Muscle layer of duodenum (tissue), 2 donors: ENCODE results near the gene IQGAP3.

ENCODE experiments used
- H3K27ac ChIP-seq: one replicate; pipeline ENCODE4 v1.7.0; 2013; ENCODE audit warnings: mild to moderate bottlenecking, low read length
- H3K27me3 ChIP-seq: one replicate; pipeline ENCODE4 v1.7.0; 2013; ENCODE audit warnings: low read depth, mild to moderate bottlenecking, control low read depth, low read length
- H3K36me3 ChIP-seq, 2 donors: one replicate each; pipeline ENCODE4 v1.7.0; 2013; ENCODE audit warnings: low read length in 2 of 2, control low read depth in 1 of 2, mild to moderate bottlenecking in 1 of 2; ENCODE audit not compliant: insufficient read depth in 2 of 2, control insufficient read depth in 1 of 2
- H3K4me1 ChIP-seq, 2 donors: one replicate each; pipeline ENCODE4 v1.7.0; 2013; ENCODE audit warnings: low read length in 2 of 2, mild to moderate bottlenecking in 2 of 2, control low read depth in 1 of 2, moderate library complexity in 1 of 2; ENCODE audit not compliant: insufficient read depth in 2 of 2, control insufficient read depth in 1 of 2
- H3K4me3 ChIP-seq, 2 donors: one replicate each; pipeline ENCODE4 v1.7.0; 2013; ENCODE audit warnings: low read length in 2 of 2, low read depth in 1 of 2, mild to moderate bottlenecking in 1 of 2
- H3K9me3 ChIP-seq, 2 donors: one replicate each; pipeline ENCODE4 v1.7.0; 2013; ENCODE audit warnings: low read length in 2 of 2, control low read depth in 1 of 2, mild to moderate bottlenecking in 1 of 2; ENCODE audit not compliant: control insufficient read depth in 1 of 2
- donor health status: healthy.

IQGAP3 gene

DNA sequence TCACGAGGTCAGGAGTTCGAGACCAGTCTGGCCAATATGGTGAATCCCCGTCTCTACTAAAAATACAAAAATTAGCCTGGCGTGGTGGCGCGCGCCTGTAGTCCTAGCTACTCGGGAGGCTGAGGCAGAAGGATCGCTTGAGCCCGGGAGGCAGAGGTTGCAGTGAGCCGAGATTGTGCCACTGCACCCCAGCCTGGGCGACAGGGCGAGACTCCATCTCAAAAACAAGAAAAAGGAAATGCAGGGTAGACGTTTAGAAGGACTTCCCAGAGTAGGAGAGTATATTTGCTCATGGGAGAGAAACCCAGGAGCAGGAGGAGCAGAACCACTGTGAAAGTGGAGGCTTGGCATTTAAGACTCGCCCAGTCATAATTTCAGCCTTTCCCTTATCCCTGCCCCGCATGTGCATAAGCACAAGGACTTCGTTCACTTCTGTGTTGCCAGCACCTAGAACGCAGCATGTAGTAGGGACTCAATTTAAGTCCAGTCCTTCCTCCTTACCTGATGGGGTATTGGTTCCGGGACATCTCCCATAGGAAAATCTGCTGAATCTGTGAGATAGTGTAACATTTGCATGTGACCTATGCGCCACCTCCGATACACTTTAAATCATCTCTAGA is 66.6 kb downstream of the IQGAP3 start:
- H3K36me3 ChIP-seq, result peaks cover 0 to 12% of the 10 kb centered on the region in 2 donors
- no peaks in the 10 kb centered on the region for H3K27me3 ChIP-seq
- peak overlapping the region in 1 of 2 donors; percentile 87 for H3K4me3 ChIP-seq
- peaks cover 45 to 64% of the 10 kb centered on the region in 2 donors for H3K4me1 ChIP-seq
- peak overlapping the region; percentile 100 for H3K27ac ChIP-seq
- no peaks in the 10 kb centered on the region for H3K9me3 ChIP-seq

GRCh38 chr1:156504821-156505678 is 67.3 kb downstream of the IQGAP3 start:
- peaks cover 45 to 57% of the 10 kb centered on the region in 2 donors for H3K4me1 ChIP-seq
- no peaks in the 10 kb centered on the region for H3K27me3 ChIP-seq
- H3K27ac ChIP-seq, result peak overlapping the region; percentile 100
- H3K4me3 ChIP-seq, result peak overlapping the region; percentile 24 to 87
- H3K36me3 ChIP-seq, result peaks cover 0 to 17% of the 10 kb centered on the region in 2 donors
- H3K9me3 ChIP-seq, result no peaks in the 10 kb centered on the region

- H3K27ac ChIP-seq, result peak overlapping the region; percentile 100
- peak overlapping the region; percentile 24 to 87 for H3K4me3 ChIP-seq
- peaks cover 45 to 51% of the 10 kb centered on the region in 2 donors for H3K4me1 ChIP-seq
- no peaks in the 10 kb centered on the region for H3K9me3 ChIP-seq
- H3K36me3 ChIP-seq, result peaks cover 0 to 19% of the 10 kb centered on the region in 2 donors
- no peaks in the 10 kb centered on the region for H3K27me3 ChIP-seq
Observed at GRCh38 chr1:156504438-156504813, 67.9 kb downstream of the IQGAP3 start.

- peak overlapping the region; percentile 24 to 87 for H3K4me3 ChIP-seq
- H3K9me3 ChIP-seq, result no peaks in the 10 kb centered on the region
- H3K27ac ChIP-seq, result peak overlapping the region; percentile 100
- no peaks in the 10 kb centered on the region for H3K27me3 ChIP-seq
- peaks cover 0 to 19% of the 10 kb centered on the region in 2 donors for H3K36me3 ChIP-seq
- H3K4me1 ChIP-seq, result peaks cover 42 to 47% of the 10 kb centered on the region in 2 donors
Observed at GRCh38 chr1:156503698-156504437, 68.5 kb downstream of the IQGAP3 start.

DNA sequence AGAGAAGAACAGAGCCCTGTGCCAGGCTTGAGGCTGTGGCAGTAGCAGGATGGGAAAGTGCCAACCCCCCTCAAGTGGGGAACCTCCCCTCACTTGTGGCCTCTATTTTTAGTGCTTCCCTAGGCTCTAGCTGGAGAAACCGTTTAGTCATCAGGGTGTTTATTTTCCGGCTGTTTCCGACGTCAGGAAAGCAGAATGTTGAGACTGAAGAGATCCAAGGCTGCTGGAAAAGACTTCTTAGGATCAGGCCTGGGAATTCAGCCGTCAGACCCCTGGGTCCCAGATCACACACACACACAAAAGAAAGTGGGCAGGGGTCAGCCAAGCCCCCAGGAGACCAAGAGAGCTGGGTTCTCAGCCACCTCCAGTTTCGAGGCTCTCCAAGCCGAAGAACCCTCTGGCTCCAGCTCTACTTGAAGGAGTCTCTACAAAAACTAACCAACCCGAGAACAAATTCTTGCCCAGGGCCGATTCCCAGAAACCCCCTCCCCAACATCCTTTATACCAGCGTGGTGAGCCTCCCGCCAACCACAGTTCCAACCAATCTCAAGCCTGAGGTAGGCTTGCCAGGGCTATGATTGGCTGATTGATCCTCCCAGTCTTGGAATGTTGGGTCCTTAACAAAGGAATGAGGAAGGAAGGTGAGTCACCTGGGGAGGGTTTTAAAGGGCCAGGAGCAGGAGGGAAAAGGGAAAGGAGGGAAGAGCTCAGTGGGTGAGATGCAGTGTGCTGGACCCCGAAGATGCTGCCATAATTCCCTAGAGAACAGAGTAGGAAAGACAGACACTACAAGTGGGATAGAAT is 69.3 kb downstream of the IQGAP3 start:
- peaks cover 0 to 19% of the 10 kb centered on the region in 2 donors for H3K36me3 ChIP-seq
- H3K4me3 ChIP-seq, result peak overlapping the region; percentile 24 to 87
- no peaks in the 10 kb centered on the region for H3K27me3 ChIP-seq
- no peaks in the 10 kb centered on the region for H3K9me3 ChIP-seq
- H3K4me1 ChIP-seq, result peaks cover 39 to 47% of the 10 kb centered on the region in 2 donors
- H3K27ac ChIP-seq, result peak overlapping the region; percentile 100

- H3K4me1 ChIP-seq, result peaks cover 41 to 48% of the 10 kb centered on the region in 2 donors
- no peaks in the 10 kb centered on the region for H3K27me3 ChIP-seq
- H3K4me3 ChIP-seq, result peak overlapping the region; percentile 24 to 87
- H3K36me3 ChIP-seq, result peaks cover 0 to 19% of the 10 kb centered on the region in 2 donors
- H3K9me3 ChIP-seq, result no peaks in the 10 kb centered on the region
- H3K27ac ChIP-seq, result peak overlapping the region; percentile 100
Observed at GRCh38 chr1:156502391-156502893, 69.9 kb downstream of the IQGAP3 start.

DNA sequence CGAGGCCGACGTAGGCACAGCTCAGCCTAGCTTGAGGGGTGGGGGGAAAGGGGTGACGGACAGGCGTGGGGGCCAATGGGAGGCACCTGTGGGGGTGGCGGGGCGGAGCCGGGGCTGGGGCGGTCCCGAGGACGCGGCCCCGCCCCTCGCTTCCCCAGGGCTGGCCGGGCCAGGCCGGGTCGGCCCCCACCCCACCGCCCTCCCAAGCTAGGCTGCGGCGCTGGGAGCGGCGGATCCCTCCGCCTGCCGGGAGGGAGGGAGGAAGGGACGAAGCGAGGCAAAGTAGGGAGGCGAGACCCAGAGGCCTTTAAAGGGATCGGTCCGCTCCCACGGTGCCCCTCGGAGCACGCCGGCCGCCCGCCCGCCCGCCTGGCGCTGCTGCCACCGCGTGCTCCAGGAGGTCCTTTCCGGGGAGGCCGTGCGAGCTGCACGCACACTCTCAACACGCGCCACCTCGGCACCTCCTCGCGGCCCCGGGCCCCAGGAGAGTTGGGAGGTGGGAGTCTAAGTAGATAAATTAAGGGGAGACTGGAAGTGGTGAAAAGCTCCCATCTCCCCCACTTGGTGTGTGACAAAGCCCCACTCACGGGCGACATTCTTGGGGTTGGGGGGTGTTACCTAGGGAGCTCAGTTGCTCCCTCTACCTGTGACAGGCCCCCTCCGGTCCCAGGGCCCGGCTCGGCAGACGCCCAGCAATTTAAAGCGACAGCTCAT is 71.4 kb downstream of the IQGAP3 start:
- peak overlapping the region; percentile 100 for H3K27ac ChIP-seq
- peaks cover 0 to 19% of the 10 kb centered on the region in 2 donors for H3K36me3 ChIP-seq
- H3K27me3 ChIP-seq, result no peaks in the 10 kb centered on the region
- peak overlapping the region; percentile 71 to 87 for H3K4me3 ChIP-seq
- H3K9me3 ChIP-seq, result no peaks in the 10 kb centered on the region
- H3K4me1 ChIP-seq, result peaks cover 53 to 63% of the 10 kb centered on the region in 2 donors

- H3K36me3 ChIP-seq, result peaks cover 0 to 19% of the 10 kb centered on the region in 2 donors
- H3K4me1 ChIP-seq, result peaks cover 50 to 68% of the 10 kb centered on the region in 2 donors
- H3K4me3 ChIP-seq, result peak within 1 kb of the TSS; percentile 71 to 87
- no peaks in the 10 kb centered on the region for H3K27me3 ChIP-seq
- peak within 1 kb of the TSS; percentile 100 for H3K27ac ChIP-seq
- no peaks in the 10 kb centered on the region for H3K9me3 ChIP-seq
Observed at GRCh38 chr1:156500543-156500792, 71.9 kb downstream of the IQGAP3 start, which contains the start of gene MEF2D. MEF2D (minus strand) TSS chr1:156500775; CDS start chr1:156483292, 17,483 bp downstream.

GRCh38 chr1:156499842-156500542 is 72.4 kb downstream of the IQGAP3 start:
- Histone ChIP-seq H3K4me3 (peak overlapping the region; percentile 71 to 87), H3K27ac (peak overlapping the region; percentile 95), H3K36me3 (peaks cover 0 to 22% of the 10 kb centered on the region in 2 donors), H3K27me3 (no peaks in the 10 kb centered on the region), H3K4me1 (peaks cover 53 to 72% of the 10 kb centered on the region in 2 donors), H3K9me3 (no peaks in the 10 kb centered on the region)
